Smooth muscle cell (in vitro differentiated cells): Measurements from ENCODE around the gene UNC93B1. TPM values are rescaled to one million over a fixed set of nuclear protein-coding genes. Genes with fewer than 3 reads are reported as not detected.

Experiments used
- DNase-seq: peaks from one replicate; lab custom pipeline; 2025; ENCODE audit not compliant: unreplicated experiment; lab: John Stamatoyannopoulos, UW
- H2AFZ ChIP-seq: fragments of 200-600 bp; sonication (generic); 2 replicates; pipeline ENCODE4 v1.6.0; 2016; ENCODE audit warnings: antibody characterized with exemption, low read depth, mild to moderate bottlenecking
- H3F3A ChIP-seq: fragments of 200-600 bp; sonication (generic); 2 replicates; pipeline ENCODE4 v1.6.0; 2017; ENCODE audit warnings: antibody characterized with exemption, low read depth
- H3K27ac ChIP-seq: fragments of 200-600 bp; sonication (generic); 2 replicates; pipeline ENCODE4 v1.5.1; 2016; ENCODE audit warnings: low read depth, mild to moderate bottlenecking
- H3K27me3 ChIP-seq: fragments of 200-600 bp; sonication (generic); 2 replicates; pipeline ENCODE4 v1.6.1; 2016; ENCODE audit warnings: low read depth, mild to moderate bottlenecking
- H3K36me3 ChIP-seq: fragments of 200-600 bp; sonication (generic); 2 replicates; pipeline ENCODE4 v1.5.1; 2016; ENCODE audit warnings: low read depth
- H3K4me1 ChIP-seq: fragments of 200-600 bp; sonication (generic); 2 replicates; pipeline ENCODE4 v1.5.1; 2016; ENCODE audit warnings: low read depth
- H3K4me2 ChIP-seq: fragments of 200-600 bp; sonication (generic); 2 replicates; pipeline ENCODE4 v1.6.0; 2016; ENCODE audit warnings: mild to moderate bottlenecking
- H3K4me3 ChIP-seq: fragments of 200-600 bp; sonication (generic); 2 replicates; pipeline ENCODE4 v1.5.1; 2016; ENCODE audit warnings: mild to moderate bottlenecking
- H3K79me2 ChIP-seq: fragments of 200-600 bp; sonication (generic); 2 replicates; pipeline ENCODE4 v1.6.0; 2016; ENCODE audit warnings: low read depth, mild to moderate bottlenecking
- H3K9ac ChIP-seq: fragments of 200-600 bp; sonication (generic); 2 replicates; pipeline ENCODE4 v1.6.0; 2016; ENCODE audit warnings: low read depth
- H3K9me3 ChIP-seq: fragments of 200-600 bp; sonication (generic); replicated peaks from 2 replicates; pipeline ENCODE4 v1.5.1; 2016; ENCODE audit warnings: low read depth
- H4K20me1 ChIP-seq: fragments of 200-600 bp; sonication (generic); 2 replicates; pipeline ENCODE4 v1.6.0; 2016; ENCODE audit warnings: low read depth
- CTCF ChIP-seq: fragments of 200-600 bp; sonication (generic); IDR thresholded peaks from 2 replicates; pipeline ENCODE4 v1.5.1; 2017; ENCODE audit warnings: borderline replicate concordance, mild to moderate bottlenecking, antibody characterized with exemption; ENCODE audit not compliant: insufficient read depth, poor library complexity, severe bottlenecking
- WGBS: methylation state at CpG from one replicate; pipeline ENCODE4 v1.1.7; 2016; ENCODE audit warnings: low lambda C conversion rate; 5-methylcytosine and 5-hydroxymethylcytosine counted together
- polyA plus RNA-seq: library from polyadenylated mRNA; unstranded; fragments of >200 nt; fragmentation: Nextera tagmentation; extraction: Ambion mirVana; gene quantifications from 2 replicates; pipeline ENCODE4 v1.2.1, GENCODE V29; 2016
- total RNA-seq: library from RNA; depleted of rRNA; stranded (reverse); fragments of >200 nt; gene quantifications from 2 replicates; pipeline ENCODE4 v1.2.3, GENCODE V29; 2014

The UNC93B1 gene
- total and polyA plus RNA-seq, 2 experiments from 2014 or later = 17.5 to 33.4 TPM

- H2AFZ ChIP-seq = no peak overlapping the region
- peaks cover 10% of the 10 kb centered on the region for H3F3A ChIP-seq
- no peaks in the 10 kb centered on the region for H3K79me2 ChIP-seq
- 97% methylated on average over 35 of the region's 35 CpGs for WGBS
- H3K36me3 ChIP-seq = no peaks in the 10 kb centered on the region
- no peak for TF ChIP-seq CTCF
- no peak overlapping the region for H3K9ac ChIP-seq
- no peaks in the 10 kb centered on the region for H3K9me3 ChIP-seq
- no peak overlapping the region for H3K4me2 ChIP-seq
- H3K4me3 ChIP-seq = no peak overlapping the region
- no peaks in the 10 kb centered on the region for H3K27me3 ChIP-seq
- H3K27ac ChIP-seq = no peak overlapping the region
- no peaks in the 10 kb centered on the region for H4K20me1 ChIP-seq
- no peaks in the 10 kb centered on the region for H3K4me1 ChIP-seq
- no peak for DNase-seq
Observed at GRCh38 chr11:68048681-68049508, 45.0 kb upstream of the UNC93B1 start.

- 95% methylated on average over 29 of the region's 37 CpGs for WGBS
- H3K4me1 ChIP-seq = no peaks in the 10 kb centered on the region
- no peaks in the 10 kb centered on the region for H3K36me3 ChIP-seq
- H3K27ac ChIP-seq = no peak overlapping the region
- no peak overlapping the region for H3K9ac ChIP-seq
- H2AFZ ChIP-seq = no peak overlapping the region
- no peaks in the 10 kb centered on the region for H4K20me1 ChIP-seq
- TF ChIP-seq CTCF = no peak
- H3F3A ChIP-seq = peaks cover 1% of the 10 kb centered on the region
- H3K27me3 ChIP-seq = no peaks in the 10 kb centered on the region
- DNase-seq = no peak
- no peak overlapping the region for H3K4me2 ChIP-seq
- no peak overlapping the region for H3K4me3 ChIP-seq
- no peaks in the 10 kb centered on the region for H3K9me3 ChIP-seq
- no peaks in the 10 kb centered on the region for H3K79me2 ChIP-seq
Observed at GRCh38 chr11:68047437-68048290, 43.8 kb upstream of the UNC93B1 start.

GRCh38 chr11:68044898-68045351 lies 41.0 kb upstream of the UNC93B1 start:
- whole genome bisulfite sequencing = 96% methylated on average over 18 of the region's 18 CpGs
- Histone ChIP-seq H3K36me3 (no peaks in the 10 kb centered on the region), H2AFZ (no peak overlapping the region), H3K79me2 (no peaks in the 10 kb centered on the region), H3K9ac (no peak overlapping the region), H3K4me3 (no peak overlapping the region), H3K27ac (no peak overlapping the region), H3K4me2 (no peak overlapping the region), H4K20me1 (no peaks in the 10 kb centered on the region), H3K27me3 (no peaks in the 10 kb centered on the region), H3K9me3 (no peaks in the 10 kb centered on the region), H3K4me1 (peaks cover 3% of the 10 kb centered on the region), H3F3A (no peaks in the 10 kb centered on the region)
- no peak for DNase-seq
- no peak for TF ChIP-seq CTCF
